SK-N-SH (cell line): Measurements from ENCODE around the gene HMOX1.

ENCODE experiments used
- CTCF ChIP-seq: fragments of 200-600 bp; sonication (generic); IDR thresholded peaks from 2 replicates; pipeline ENCODE4 v1.6.1; 2017; ENCODE audit warnings: antibody characterized with exemption, mild to moderate bottlenecking, moderate library complexity
- MXI1 ChIP-seq: IDR thresholded peaks from 2 replicates; pipeline ENCODE4 v1.6.1; 2012; ENCODE audit warnings: mild to moderate bottlenecking, low read depth, low read length, improper control_type of control experiment
- POLR2AphosphoS5 ChIP-seq: IDR thresholded peaks from 2 replicates; pipeline ENCODE4 v1.6.1; 2012; ENCODE audit warnings: low read depth, low read length

GRCh38 chr22:35367331-35367886 is 13.5 kb upstream of the HMOX1 start:
- TF ChIP-seq MXI1 (no peak), CTCF (no peak), POLR2AphosphoS5 (no peak)
